ENCODE results near the gene RASSF1. TPM values are rescaled to one million over a fixed set of nuclear protein-coding genes. Genes with fewer than 3 reads are reported as not detected.
A peak's percentile ranks its signal among the peaks of the same experiment; 100 is the strongest.
"Not testable (repeated sequence)": the region's sequence is repeated elsewhere in the genome, so short reads cannot be mapped to it uniquely, and the experiment has no call there.

RASSF1 gene
- total RNA-seq, 2 donors from 2014 or later: 9.4 to 17.2 TPM

- no peak overlapping the region for H3K9ac ChIP-seq (ENCODE audit: extremely low read depth, low read length, poor library complexity, severe bottlenecking)
- peak; percentile 36 for DNase-seq
- TF ChIP-seq CTCF (conservative IDR thresholded peaks at IDR 0.05): no peak
Observed at GRCh38 chr3:50286322-50287227, 54.1 kb downstream of the RASSF1 start.

GRCh38 chr3:50284121-50284520, 56.5 kb downstream of the RASSF1 start:
- H3K36me3 ChIP-seq (ENCODE audit: control insufficient read depth, insufficient read depth, low read length): peaks cover 20% of the 10 kb centered on the region
- not testable (repeated sequence) for DNase-seq; H3K27me3 ChIP-seq (ENCODE audit: control insufficient read depth, insufficient read depth, low read length, poor library complexity, severe bottlenecking); H3K27ac ChIP-seq (ENCODE audit: low read depth, low read length); H3K9me3 ChIP-seq (ENCODE audit: control insufficient read depth, low read length); H3K27ac Mint-ChIP-seq; H3K4me1 Mint-ChIP-seq; H3K4me1 ChIP-seq (ENCODE audit: control insufficient read depth, insufficient read depth, low read length); H3K27me3 Mint-ChIP-seq (ENCODE audit: insufficient read depth); H3K4me3 ChIP-seq (ENCODE audit: low read length); H3K4me3 Mint-ChIP-seq; H3K9ac ChIP-seq (ENCODE audit: extremely low read depth, low read length, poor library complexity, severe bottlenecking); H3K9me3 Mint-ChIP-seq
- 94 to 97% methylated on average over 2 to 5 of the region's 6 CpGs for WGBS, 2 experiments (ENCODE audit: insufficient coverage in 1 of 2, insufficient read length in 1 of 2)
- peaks cover 14% of the 10 kb centered on the region for H3K36me3 Mint-ChIP-seq (ENCODE audit: low read depth)

More at GRCh38 chr3:50286322-50287227, 54.1 kb downstream of the RASSF1 start:
- 95 to 100% methylated on average over 12 to 27 of the region's 28 CpGs for WGBS, 2 experiments (ENCODE audit: insufficient coverage in 1 of 2, insufficient read length in 1 of 2)
- Histone ChIP-seq H3K4me1 (ENCODE audit: control insufficient read depth, insufficient read depth, low read length) (no peaks in the 10 kb centered on the region), H3K4me3 (ENCODE audit: low read length) (no peak overlapping the region), H3K9me3 (ENCODE audit: control insufficient read depth, low read length) (no peaks in the 10 kb centered on the region), H3K27ac (ENCODE audit: low read depth, low read length) (no peak overlapping the region), H3K27me3 (ENCODE audit: control insufficient read depth, insufficient read depth, low read length, poor library complexity, severe bottlenecking) (no peaks in the 10 kb centered on the region), H3K36me3 (ENCODE audit: control insufficient read depth, insufficient read depth, low read length) (peaks cover 29% of the 10 kb centered on the region)
- Mint-ChIP-seq H3K4me3 (no peak overlapping the region), H3K9me3 (no peaks in the 10 kb centered on the region), H3K27me3 (ENCODE audit: insufficient read depth) (peaks cover 4% of the 10 kb centered on the region), H3K36me3 (ENCODE audit: low read depth) (peaks cover 30% of the 10 kb centered on the region), H3K27ac (no peak overlapping the region), H3K4me1 (peaks cover 5% of the 10 kb centered on the region)

Other genes with a start within 250 kb of the RASSF1 start
- 10 to 100 TPM; 44.8 to 63.2 TPM for gene SEMA3F, start 185.5 kb downstream of the RASSF1 start, total RNA-seq
- 1 to 10 TPM in 1 of 2 donors, under 1 TPM in 1; 0.42 to 1.2 TPM for gene GNAT1, start 149.2 kb downstream of the RASSF1 start, total RNA-seq
- 1 to 10 TPM; 1.5 to 1.9 TPM for gene SLC38A3, start 135.6 kb downstream of the RASSF1 start, total RNA-seq
- gene GNAI2, start 104.6 kb downstream of the RASSF1 start, total RNA-seq: 100 to 1,000 TPM; 243 to 278 TPM
- gene SEMA3B, start 71.7 kb downstream of the RASSF1 start, total RNA-seq: 10 to 100 TPM in 1 of 2 donors, 1 to 10 TPM in 1; 6.5 to 10.3 TPM
- not detected for gene LSMEM2, start 61.7 kb downstream of the RASSF1 start, total RNA-seq
- 10 to 100 TPM; 56.6 to 70.9 TPM for gene IFRD2, start 48.4 kb downstream of the RASSF1 start, total RNA-seq
- gene HYAL3, start 41.4 kb downstream of the RASSF1 start, total RNA-seq: 1 to 10 TPM; 2.6 to 3.3 TPM
- gene NAA80, start 41.4 kb downstream of the RASSF1 start, total RNA-seq: 10 to 100 TPM in 1 of 2 donors, 1 to 10 TPM in 1; 9.7 to 12.8 TPM
- 1 to 10 TPM in 1 of 2 donors, under 1 TPM in 1; 0.92 to 1.8 TPM for gene HYAL1, start 37.3 kb downstream of the RASSF1 start, total RNA-seq
- gene HYAL2, start 18.1 kb downstream of the RASSF1 start, total RNA-seq: 10 to 100 TPM; 55.3 to 61.1 TPM
- gene TUSC2, start 12.6 kb downstream of the RASSF1 start, total RNA-seq: 10 to 100 TPM; 23.5 to 28.1 TPM
- gene ZMYND10, start 4.9 kb upstream of the RASSF1 start, total RNA-seq: 1 to 10 TPM in 1 of 2 donors, under 1 TPM in 1; 0.22 to 1.4 TPM
- 10 to 100 TPM; 21.8 TPM for gene NPRL2, start 9.9 kb upstream of the RASSF1 start, total RNA-seq
- gene CYB561D2, start 10.0 kb upstream of the RASSF1 start, total RNA-seq: 10 to 100 TPM in 1 of 2 donors, 1 to 10 TPM in 1; 8.5 to 14.6 TPM
- 10 to 100 TPM; 30.1 to 32.2 TPM for gene TMEM115, start 18.7 kb upstream of the RASSF1 start, total RNA-seq
- gene CACNA2D2, start 162.8 kb upstream of the RASSF1 start, total RNA-seq: 10 to 100 TPM; 17.6 to 20.7 TPM
- gene C3orf18, start 226.9 kb upstream of the RASSF1 start, total RNA-seq: 10 to 100 TPM; 14.4 to 16.9 TPM
- gene HEMK1, start 228.7 kb upstream of the RASSF1 start, total RNA-seq: 10 to 100 TPM; 24.1 to 25.8 TPM

All from endodermal cell (in vitro differentiated cells).